H1 (cell line): Measurements from ENCODE around the gene CRYBG3. TPM values are rescaled to one million over a fixed set of nuclear protein-coding genes. Genes with fewer than 3 reads are reported as not detected.

Experiments
- CTCF ChIA-PET: fragments of 300-600 bp; sonication (Branson Sonifier 250); formaldehyde crosslinking; loops from one replicate; lab custom pipeline; 2021; ENCODE audit not compliant: partially characterized antibody; lab: Charles Lee
- POLR2A ChIA-PET: fragments of 300-600 bp; sonication (Branson Sonifier 250); formaldehyde crosslinking; loops from one replicate; lab custom pipeline; 2021; ENCODE audit warnings: inconsistent platforms; ENCODE audit not compliant: partially characterized antibody; lab: Charles Lee
- DNase-seq, 2 experiments: peaks; one replicate each; pipeline versions ENCODE4 v3.0.0 to v3.0.0-alpha.2; 2010 to 2022; ENCODE audit warnings: low spot score in 2 of 2, low read depth in 1 of 2, mixed read lengths in 1 of 2
- FAIRE-seq: peaks from 2 replicates; lab custom pipeline; 2011; peaks lifted over from hg19 to GRCh38; lab: Jason Lieb, UNC
- H2AFZ ChIP-seq: 2 replicates; pipeline ENCODE4 v1.8.1; 2012; ENCODE audit warnings: low read length, inconsistent platforms
- H2AK5ac ChIP-seq: 2 replicates; pipeline ENCODE4 v1.6.1; 2013; ENCODE audit warnings: low read depth, low read length
- H2BK120ac ChIP-seq: replicated peaks from 2 replicates; pipeline ENCODE3; 2013; ENCODE audit warnings: low read depth, low read length, inconsistent platforms
- H2BK12ac ChIP-seq: 2 replicates; pipeline ENCODE4 v1.6.1; 2013; ENCODE audit warnings: low read depth, low read length
- H2BK15ac ChIP-seq: 2 replicates; pipeline ENCODE4 v1.6.1; 2013; ENCODE audit warnings: low read length
- H2BK20ac ChIP-seq: 2 replicates; pipeline ENCODE4 v1.6.1; 2013; ENCODE audit warnings: low read length
- H2BK5ac ChIP-seq: 2 replicates; pipeline ENCODE4 v1.6.1; 2013; ENCODE audit warnings: low read depth, low read length
- H3K14ac ChIP-seq: 2 replicates; pipeline ENCODE4 v1.6.1; 2013; ENCODE audit warnings: inconsistent platforms; ENCODE audit not compliant: insufficient read length
- H3K18ac ChIP-seq: 2 replicates; pipeline ENCODE4 v1.6.1; 2013; ENCODE audit warnings: low read length; ENCODE audit errors: extremely low read depth
- H3K23ac ChIP-seq: 2 replicates; pipeline ENCODE4 v1.6.1; 2013; ENCODE audit warnings: inconsistent platforms; ENCODE audit not compliant: insufficient read length
- H3K23me2 ChIP-seq: 2 replicates; pipeline ENCODE4 v1.6.1; 2013; ENCODE audit warnings: low read depth, low read length
- H3K27ac ChIP-seq: 2 replicates; pipeline ENCODE4 v1.6.1; 2011; ENCODE audit warnings: low read depth, low read length, inconsistent platforms
- H3K27me3 ChIP-seq, 4 experiments: replicated peaks in 1 of 4; 1 replicate in 1 of 4; 2 replicates in 3 of 4; pipeline versions ENCODE4 v1.6.1 to v1.8.1; 2011 to 2013; ENCODE audit warnings: low read length in 3 of 4, mild to moderate bottlenecking in 3 of 4, inconsistent platforms in 2 of 4, mixed read lengths in 2 of 4, moderate library complexity in 1 of 4; ENCODE audit not compliant: control insufficient read depth in 3 of 4, insufficient read depth in 3 of 4; ENCODE audit errors: extremely low read depth in 1 of 4
- H3K36me3 ChIP-seq, 4 experiments: 2 replicates each; pipeline versions ENCODE4 v1.6.1 to v1.8.1; 2011 to 2013; ENCODE audit warnings: mild to moderate bottlenecking in 4 of 4, low read length in 3 of 4, moderate library complexity in 2 of 4, control low read depth in 1 of 4, inconsistent platforms in 1 of 4; ENCODE audit not compliant: insufficient read depth in 4 of 4, control insufficient read depth in 2 of 4
- H3K4ac ChIP-seq: replicated peaks from 2 replicates; pipeline ENCODE3; 2013; ENCODE audit warnings: low read length, low read depth, mixed read lengths, inconsistent platforms; ENCODE audit not compliant: insufficient read length
- H3K4me1 ChIP-seq, 4 experiments: replicated peaks in 1 of 4; 1 replicate in 1 of 4; 2 replicates in 3 of 4; pipeline versions ENCODE4 v1.6.1 to v1.8.1; 2011 to 2013; ENCODE audit warnings: low read length in 3 of 4, inconsistent platforms in 2 of 4, mixed read lengths in 1 of 4; ENCODE audit not compliant: insufficient read depth in 4 of 4, control insufficient read depth in 3 of 4
- H3K4me2 ChIP-seq, 2 experiments: 2 replicates each; pipeline versions ENCODE4 v1.6.1 to v1.8.1; 2011 to 2013; ENCODE audit warnings: low read depth in 2 of 2, low read length in 2 of 2, control low read depth in 1 of 2, inconsistent platforms in 1 of 2, mild to moderate bottlenecking in 1 of 2; ENCODE audit not compliant: insufficient read depth in 1 of 2
- H3K4me3 ChIP-seq, 4 experiments: fragments of 200-600, 300-600 bp in 1 of 4; sonication (generic), shearing (Covaris generic), sonication (Bioruptor Twin) in 1 of 4; 2 replicates each; pipeline versions ENCODE4 v1.5.1 to v1.8.1; 2011 to 2016; ENCODE audit warnings: low read length in 4 of 4, low read depth in 3 of 4, control low read depth in 2 of 4, inconsistent platforms in 2 of 4, mild to moderate bottlenecking in 2 of 4, mixed read lengths in 1 of 4, moderate library complexity in 1 of 4; ENCODE audit not compliant: insufficient read depth in 2 of 4; ENCODE audit errors: extremely low read depth in 1 of 4
- H3K56ac ChIP-seq: replicated peaks from 2 replicates; pipeline ENCODE3; 2013; ENCODE audit warnings: low read depth, mild to moderate bottlenecking, mixed read lengths, low read length, inconsistent platforms; ENCODE audit not compliant: insufficient read length
- H3K79me1 ChIP-seq: 2 replicates; pipeline ENCODE4 v1.6.1; 2013; ENCODE audit warnings: low read depth, low read length, control low read depth
- H3K79me2 ChIP-seq, 2 experiments: 2 replicates each; pipeline versions ENCODE4 v1.6.1 to v1.8.1; 2012 to 2013; ENCODE audit warnings: low read length in 2 of 2, mild to moderate bottlenecking in 2 of 2, inconsistent platforms in 1 of 2; ENCODE audit not compliant: insufficient read depth in 2 of 2, control insufficient read depth in 1 of 2
- H3K9ac ChIP-seq, 4 experiments: replicated peaks in 1 of 4; 1 replicate in 1 of 4; 2 replicates in 3 of 4; pipeline versions ENCODE4 v1.6.1 to v1.8.1; 2011 to 2013; ENCODE audit warnings: low read depth in 3 of 4, low read length in 3 of 4, control low read depth in 2 of 4, mild to moderate bottlenecking in 2 of 4, moderate library complexity in 2 of 4, inconsistent platforms in 1 of 4; ENCODE audit errors: extremely low read depth in 1 of 4
- H3K9me3 ChIP-seq, 2 experiments: 2 replicates each; pipeline versions ENCODE4 v1.6.1 to v1.8.1; 2012 to 2013; ENCODE audit warnings: mild to moderate bottlenecking in 2 of 2, moderate library complexity in 2 of 2, control low read depth in 1 of 2, inconsistent platforms in 1 of 2, low read depth in 1 of 2, low read length in 1 of 2, mixed read lengths in 1 of 2; ENCODE audit not compliant: insufficient read depth in 2 of 2
- H4K20me1 ChIP-seq, 2 experiments: replicated peaks in 1 of 2; 2 replicates each; pipeline versions ENCODE3 to v1.8.1; 2011 to 2013; ENCODE audit warnings: inconsistent platforms in 2 of 2, low read length in 2 of 2, mild to moderate bottlenecking in 1 of 2; ENCODE audit not compliant: insufficient read depth in 2 of 2, control insufficient read depth in 1 of 2
- H4K5ac ChIP-seq: 2 replicates; pipeline ENCODE4 v1.6.1; 2013; ENCODE audit warnings: low read length, low read depth, mixed read lengths, inconsistent platforms; ENCODE audit not compliant: insufficient read length
- H4K8ac ChIP-seq: 2 replicates; pipeline ENCODE4 v1.8.0; 2013; ENCODE audit warnings: mild to moderate bottlenecking, moderate library complexity, low read length, inconsistent platforms; ENCODE audit not compliant: insufficient read depth; ENCODE audit errors: extremely low read depth
- H4K91ac ChIP-seq: replicated peaks from 2 replicates; pipeline ENCODE3; 2013; ENCODE audit warnings: low read length, mixed read lengths, inconsistent platforms; ENCODE audit not compliant: insufficient read length
- MAFK ChIP-seq: IDR thresholded peaks from 2 replicates; pipeline ENCODE4 v1.6.1; 2012; ENCODE audit warnings: low read depth, mild to moderate bottlenecking, improper control_type of control experiment, low read length
- WGBS, 2 experiments: shearing (Covaris generic) in 1 of 2; methylation state at CpG; one replicate each; pipeline versions ENCODE4 v1.1.6 to v1.1.7; 2013 to 2015; ENCODE audit warnings: low lambda C conversion rate in 2 of 2, mixed read lengths in 2 of 2, inconsistent platforms in 1 of 2, low coverage in 1 of 2, missing lambda C conversion rate in 1 of 2; ENCODE audit not compliant: insufficient replicate concordance in 2 of 2, insufficient coverage in 1 of 2, insufficient read length in 1 of 2; ENCODE audit errors: extremely low coverage in 1 of 2, missing lambda C conversion rate in 1 of 2; 5-methylcytosine and 5-hydroxymethylcytosine counted together
- polyA plus RNA-seq, 7 experiments: library from polyadenylated mRNA; depleted of rRNA in 3 of 7; stranded (reverse) in 5 of 7; unstranded in 2 of 7; fragments of >200 nt in 5 of 7; fragments of 200-250 nt in 2 of 7; gene quantifications; 1 replicate in 5 of 7; 2 replicates in 1 of 7; 4 replicates in 1 of 7; pipeline versions ENCODE4 v1.2.1 to v1.2.3, GENCODE V29; 2011 to 2013; ENCODE audit warnings: missing spikeins in 2 of 7, mixed read lengths in 2 of 7
- total RNA-seq: library from RNA; stranded (reverse); fragmentation: NEBNext Ultra II Directional; extraction: Animal tissue kit (Norgen Biotek cat#: 25700); gene quantifications from 2 replicates; pipeline ENCODE4 v1.2.1, GENCODE V29; 2021

Gene CRYBG3
- total and polyA plus RNA-seq, 2 of the 8 experiments (the other 6 are each of a cell fraction or from before 2014, with no cell fraction given), result 2.1 to 8.0 TPM

DNA sequence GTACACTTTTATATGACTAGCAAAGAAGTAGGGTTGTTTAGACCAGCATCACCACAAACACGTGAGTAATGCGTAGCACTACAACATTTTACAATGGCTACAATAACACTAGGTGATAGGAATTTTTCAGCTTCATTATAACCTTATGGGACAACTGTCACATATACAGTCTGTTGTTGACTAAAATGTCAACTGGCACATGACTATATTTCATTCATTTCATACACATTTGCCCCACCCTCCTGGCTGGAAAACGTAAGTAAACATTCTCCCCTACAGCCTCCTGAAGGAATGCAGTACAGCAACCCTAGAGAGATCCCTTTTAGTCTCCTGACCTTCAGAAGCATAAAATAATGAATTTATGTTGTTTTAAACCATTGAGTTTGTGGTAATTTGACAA is 134.2 kb downstream of the CRYBG3 start:
- Histone ChIP-seq H2BK15ac (no peak overlapping the region), H4K91ac (no peak overlapping the region), H3K23me2 (no peaks in the 10 kb centered on the region), H3K79me1 (no peaks in the 10 kb centered on the region), H2AK5ac (no peak overlapping the region), H3K4me3 (no peak overlapping the region), H3K4me2 (no peak overlapping the region), H3K18ac (no peak overlapping the region), H2BK12ac (no peak overlapping the region), H4K8ac (no peak overlapping the region), H3K23ac (no peak overlapping the region), H3K14ac (no peak overlapping the region), H3K9me3 (no peaks in the 10 kb centered on the region), H2BK120ac (no peak overlapping the region), H4K5ac (no peak overlapping the region), H3K4me1 (no peaks in the 10 kb centered on the region), H2BK20ac (no peak overlapping the region), H4K20me1 (no peaks in the 10 kb centered on the region), H3K27me3 (no peaks in the 10 kb centered on the region), H2BK5ac (no peak overlapping the region), H3K27ac (no peak overlapping the region), H3K56ac (no peak overlapping the region), H3K36me3 (peaks cover 0 to 2% (median 0%) of the 10 kb centered on the region in 4 experiments; a peak in 2 of 8 replicates), H3K9ac (no peak overlapping the region), H3K79me2 (no peaks in the 10 kb centered on the region), H2AFZ (no peak overlapping the region), H3K4ac (no peak overlapping the region)
- ChIA-PET POLR2A (no interaction called here), CTCF (interaction anchor here (0.6 to 2.0 kb wide), 3 partner anchors 15 to 56 kb away, joined by 4 to 6 read pairs (median 4); no protein-coding TSS in a partner anchor)
- DNase-seq (no peak), FAIRE-seq (no peak)
- 94% methylated on average over 3 of the region's 3 CpGs; no CpG with 5 or more reads in 1 of the 2 experiments for WGBS, 2 experiments
- no peak for TF ChIP-seq MAFK
